HG02678 (cell line): ENCODE results near the gene OSER1.

ENCODE experiments used
- ATAC-seq: cut with Tn5 transposase; IDR thresholded peaks from one replicate; pipeline ENCODE4 v1.9.1; 2021; ENCODE audit warnings: mild to moderate bottlenecking, moderate library complexity; ENCODE audit not compliant: unreplicated experiment

OSER1 gene

DNA sequence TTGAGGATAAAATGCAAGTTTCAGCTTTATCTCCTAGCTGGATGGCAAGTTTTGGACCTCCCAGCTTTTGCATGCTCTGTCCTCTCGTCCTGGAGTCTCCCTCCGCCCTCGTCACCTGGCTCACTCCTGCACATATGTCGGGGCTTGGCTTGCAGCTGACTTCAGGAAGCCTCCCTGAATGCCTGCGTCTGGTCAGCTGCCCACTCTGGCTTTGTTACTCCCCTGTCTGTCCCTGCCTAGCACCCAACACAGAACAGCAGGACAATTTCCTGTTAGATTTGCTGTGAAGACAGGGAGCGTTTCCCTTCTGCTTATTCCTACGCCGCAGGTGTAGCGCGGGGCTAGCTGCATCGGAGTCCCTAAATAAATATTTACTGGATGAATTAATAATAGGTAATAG, 29.0 kb downstream of the OSER1 start:
- no peak for ATAC-seq

DNA sequence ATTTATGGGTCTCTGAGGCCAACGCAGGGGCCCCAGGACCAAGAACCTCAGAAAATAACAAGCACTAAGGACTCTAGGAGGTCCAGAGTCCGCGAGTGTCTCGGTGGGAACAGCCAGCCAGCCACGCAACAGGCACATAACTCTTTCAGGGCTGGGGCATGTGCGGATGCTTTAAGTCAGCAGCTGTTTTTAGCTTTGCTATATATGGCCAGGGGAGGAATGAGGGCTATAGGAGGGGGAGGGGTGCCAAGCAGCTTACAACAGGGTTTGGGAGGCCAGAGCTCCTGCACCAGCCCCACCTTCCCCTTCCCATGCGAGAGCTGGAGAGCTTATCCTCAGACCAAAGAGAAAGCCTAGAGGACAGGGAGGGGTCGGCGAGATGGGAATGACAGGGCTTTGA, 29.8 kb downstream of the OSER1 start:
- no peak for ATAC-seq

DNA sequence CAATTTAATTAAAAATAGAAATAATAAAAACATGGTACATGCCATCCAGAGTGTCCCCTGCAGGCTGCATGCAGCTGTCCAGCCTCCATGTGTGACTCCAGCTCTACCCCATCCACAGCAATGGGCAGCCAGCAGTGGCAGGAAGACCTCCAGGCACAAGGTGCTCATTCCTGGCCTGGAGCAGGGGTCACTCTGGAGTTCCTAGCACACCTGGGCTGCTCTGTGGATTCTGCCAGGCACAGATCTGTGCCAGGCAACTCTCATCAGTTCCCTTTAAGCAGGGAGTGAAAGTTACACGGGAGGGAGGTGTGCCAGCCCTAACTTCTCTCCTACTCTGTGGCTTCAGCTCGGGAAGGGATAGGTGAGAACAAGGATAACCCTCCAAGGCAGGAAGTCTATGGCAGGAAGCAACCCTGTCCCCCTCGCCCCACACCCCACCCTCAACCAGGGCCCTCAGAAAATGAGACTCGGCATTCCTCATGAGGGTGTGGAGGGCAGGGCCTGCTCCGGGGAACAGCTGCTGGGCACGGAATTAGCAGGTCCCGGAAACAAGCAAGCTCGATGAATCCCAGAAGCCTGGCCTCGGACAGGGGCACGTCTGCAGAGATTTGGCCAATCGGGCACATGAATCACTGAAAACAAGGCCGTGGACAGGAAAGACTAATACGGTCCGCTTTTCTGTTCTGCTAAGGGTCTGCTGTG, 33.6 kb downstream of the OSER1 start:
- no peak for ATAC-seq

DNA sequence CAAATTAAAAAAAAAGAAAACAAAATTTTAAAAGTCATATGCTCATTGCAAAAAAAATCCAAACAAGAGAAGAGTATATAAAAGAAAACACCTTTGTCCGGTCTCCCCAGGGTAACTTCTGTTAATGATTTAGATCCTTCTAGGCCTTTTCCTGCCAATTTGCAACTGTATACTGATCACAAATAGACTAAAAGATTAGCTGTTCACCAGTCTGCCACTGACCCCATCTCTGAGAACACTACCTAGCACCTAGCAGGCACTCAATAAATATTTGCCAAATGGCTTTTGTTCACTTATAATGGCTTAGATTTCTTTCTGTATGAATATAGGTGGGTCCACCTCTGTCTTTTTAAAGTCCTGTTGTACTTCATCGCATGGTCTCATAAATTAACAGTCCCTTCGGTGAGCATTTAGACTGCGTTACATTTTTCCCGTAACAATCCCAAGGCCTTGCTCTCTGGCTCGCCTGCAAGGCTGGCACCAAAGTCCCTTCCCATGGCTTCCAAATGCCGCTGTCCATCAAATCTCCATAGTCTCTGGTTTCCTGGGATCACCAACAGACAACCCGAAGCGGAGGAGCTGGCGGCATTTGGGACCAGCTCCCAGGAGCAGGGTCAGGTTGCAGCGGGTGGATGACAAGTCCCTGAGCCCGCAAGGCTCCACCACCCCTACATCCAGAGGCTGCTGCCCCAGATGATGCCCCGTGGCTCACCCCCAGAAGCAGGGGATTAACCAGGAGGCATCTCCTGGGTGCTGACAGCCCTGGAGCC, 35.4 kb downstream of the OSER1 start:
- ATAC-seq, result no peak

DNA sequence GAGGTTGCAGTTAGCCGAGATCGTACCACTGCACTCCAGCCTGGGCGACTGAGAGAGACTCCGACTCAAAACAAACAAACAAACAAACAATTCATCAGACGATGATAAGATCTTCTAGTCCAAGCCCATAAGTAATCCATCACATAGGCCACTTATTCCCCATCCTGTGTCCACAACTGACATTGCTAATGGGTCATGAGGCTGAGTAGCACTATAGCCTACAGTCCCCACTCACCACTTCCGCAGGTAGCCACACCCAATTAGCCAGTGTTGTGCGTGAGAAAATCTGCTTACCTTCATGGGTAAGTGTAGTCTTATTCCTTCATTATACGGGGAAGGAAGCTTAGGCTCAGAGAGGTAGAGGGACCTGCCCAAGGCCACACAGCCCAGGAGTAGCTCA, 36.7 kb downstream of the OSER1 start:
- no peak for ATAC-seq

DNA sequence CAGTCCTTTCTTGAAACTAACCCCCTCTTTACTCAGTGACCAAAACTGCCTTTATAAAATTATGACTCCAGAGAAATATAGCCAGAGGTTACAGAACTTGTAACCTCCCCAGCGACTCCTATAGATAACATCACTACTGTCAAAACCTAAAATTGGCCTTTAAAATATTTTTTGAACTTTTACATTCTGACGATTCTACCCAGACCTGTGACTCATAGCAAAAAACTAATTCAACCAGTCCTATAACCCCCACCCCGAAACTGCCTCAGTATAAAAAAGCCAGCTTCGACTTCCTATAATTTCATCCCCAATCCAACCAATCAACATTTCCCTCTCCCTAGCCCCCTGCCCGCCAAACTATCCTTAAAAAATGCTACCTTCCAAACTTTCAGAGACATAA, 37.5 kb downstream of the OSER1 start:
- no peak for ATAC-seq

DNA sequence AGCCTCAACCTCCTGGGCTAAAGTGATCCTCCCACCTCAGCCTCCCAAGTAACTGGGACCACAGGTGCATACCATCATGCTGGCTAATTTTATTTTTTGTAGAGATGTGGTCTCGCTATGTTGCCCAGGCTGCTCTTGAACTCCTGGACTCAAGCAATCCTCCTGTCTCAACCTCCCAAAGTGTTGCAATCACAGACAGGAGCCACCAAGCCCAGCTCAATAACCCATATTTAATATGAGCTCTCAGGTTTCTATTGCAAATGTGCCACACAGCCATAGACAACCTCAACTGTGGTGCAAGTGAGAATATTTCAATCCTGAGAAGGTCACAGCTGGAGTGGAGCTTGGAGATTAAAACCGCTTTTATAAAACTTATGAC, 38.0 kb downstream of the OSER1 start:
- no peak for ATAC-seq

DNA sequence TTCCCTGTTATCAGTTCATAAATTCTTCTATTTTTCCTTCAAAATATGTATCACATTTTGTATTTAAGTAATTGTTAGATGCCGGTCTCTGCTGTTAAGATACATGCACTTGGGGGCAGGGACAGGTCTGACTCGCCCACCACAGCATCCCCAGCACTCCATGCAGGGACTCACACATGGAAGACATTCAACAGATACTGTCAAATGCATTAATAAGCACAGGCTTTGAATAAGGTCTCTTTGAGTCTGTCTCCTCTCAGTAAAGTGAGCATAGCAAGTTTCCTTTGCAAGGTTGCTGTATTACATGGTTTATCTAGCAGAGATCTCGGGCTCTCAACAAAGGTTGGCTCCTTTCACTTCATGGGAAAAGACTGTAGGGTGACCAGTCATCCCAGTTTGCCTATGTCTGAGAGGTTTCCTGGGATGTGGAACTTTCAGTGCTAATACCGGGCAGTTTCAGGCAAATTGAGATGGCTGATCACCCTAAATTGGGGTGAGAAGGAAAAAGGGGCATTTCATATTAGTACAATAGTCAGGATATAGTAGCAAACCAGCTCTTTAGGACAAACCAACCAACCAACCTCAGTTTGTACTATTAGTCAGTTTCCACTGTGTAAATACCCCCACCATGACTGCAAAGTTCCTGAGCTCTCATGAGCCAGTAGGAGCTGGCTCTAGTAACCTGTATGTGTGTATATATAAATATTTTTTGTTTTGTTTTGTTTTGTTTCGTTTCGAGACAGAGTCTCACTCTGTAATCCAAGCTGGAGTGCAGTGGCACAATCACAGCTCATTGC, 38.6 kb downstream of the OSER1 start:
- ATAC-seq, result no peak

DNA sequence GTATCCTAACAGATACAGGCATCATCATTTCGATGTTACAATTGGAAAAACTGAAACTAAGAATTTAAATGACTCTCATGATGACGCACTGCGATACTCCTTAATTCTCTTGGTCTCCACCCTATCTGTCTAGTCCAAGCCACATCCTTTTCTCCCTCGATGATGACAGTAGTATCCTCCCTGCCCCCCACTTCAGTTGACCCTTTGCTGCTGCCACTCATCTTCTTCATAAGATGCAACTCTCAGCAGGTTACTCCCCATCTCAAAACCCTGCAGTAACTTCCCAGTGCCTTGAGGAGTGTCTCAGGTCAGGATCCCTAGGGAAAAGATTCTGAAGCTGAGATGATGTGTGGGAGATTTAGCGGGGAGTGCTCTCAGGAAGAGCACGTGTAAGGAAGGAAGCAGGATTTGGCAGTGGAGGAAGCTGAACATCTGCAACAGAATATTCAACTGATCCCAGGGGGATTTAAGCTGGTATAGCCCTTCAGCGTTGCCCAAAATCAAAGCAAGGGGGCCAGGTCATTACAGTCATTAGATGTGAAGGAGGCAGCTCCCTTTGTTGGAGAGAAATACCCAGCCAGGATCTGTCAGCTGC, 39.7 kb downstream of the OSER1 start:
- ATAC-seq, result no peak

DNA sequence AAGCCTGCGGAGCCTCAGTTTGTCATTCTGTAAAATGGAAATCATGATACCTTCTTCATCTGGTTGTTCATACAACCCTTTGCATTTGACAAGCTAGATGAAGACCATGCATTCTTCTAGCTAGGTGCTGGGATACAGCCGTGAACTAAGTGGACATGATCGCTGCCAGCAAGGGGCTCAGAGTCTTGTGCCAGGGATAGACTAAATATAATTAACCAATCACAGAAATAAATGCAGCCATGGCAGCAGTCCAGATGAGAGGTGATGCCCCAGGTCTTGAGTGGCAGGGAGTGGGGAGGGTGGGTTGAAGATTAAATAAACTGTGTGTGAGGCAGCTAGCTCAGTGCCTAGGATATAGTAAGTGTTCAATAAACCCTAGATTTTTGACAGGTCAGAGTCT, 42.8 kb downstream of the OSER1 start:
- no peak for ATAC-seq

DNA sequence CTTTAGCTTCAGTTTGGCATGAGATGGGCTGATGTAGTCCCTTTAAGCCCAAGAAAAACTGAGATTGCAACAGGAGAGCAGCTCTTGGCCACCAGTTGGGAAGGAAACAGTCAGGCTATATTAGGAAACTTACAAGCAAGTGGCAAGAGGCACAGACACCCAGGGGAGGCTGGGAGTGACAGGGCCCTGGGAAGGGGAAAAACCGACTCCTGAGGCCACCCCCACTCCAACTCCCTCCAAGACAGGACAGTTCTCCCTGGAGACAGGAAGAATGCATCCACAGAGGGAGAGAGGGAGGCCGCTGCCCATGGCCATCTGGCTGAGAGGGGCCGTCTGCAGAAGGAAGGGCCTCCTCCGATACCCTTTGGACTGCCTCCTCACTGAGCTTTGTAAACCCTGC, 44.1 kb downstream of the OSER1 start:
- ATAC-seq, result no peak

DNA sequence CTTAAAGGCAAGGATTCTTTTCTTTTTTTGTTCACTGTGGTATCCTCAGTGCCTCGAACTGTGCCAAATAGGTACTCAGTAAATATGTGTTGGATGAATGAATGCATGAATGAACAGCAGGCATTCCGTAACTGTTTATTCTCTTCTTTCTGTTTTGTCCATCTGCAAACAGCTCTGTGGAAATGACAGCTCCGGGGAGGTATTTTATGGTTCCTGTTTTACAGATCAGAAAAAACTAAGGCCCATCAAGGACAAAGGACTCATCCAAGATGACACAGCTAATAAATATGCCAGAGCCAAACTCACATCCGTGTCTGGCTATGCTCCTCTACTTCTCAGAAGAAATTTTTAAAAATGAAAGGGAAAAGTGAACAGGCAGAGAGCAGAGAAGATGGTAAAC, 44.6 kb downstream of the OSER1 start:
- no peak for ATAC-seq

DNA sequence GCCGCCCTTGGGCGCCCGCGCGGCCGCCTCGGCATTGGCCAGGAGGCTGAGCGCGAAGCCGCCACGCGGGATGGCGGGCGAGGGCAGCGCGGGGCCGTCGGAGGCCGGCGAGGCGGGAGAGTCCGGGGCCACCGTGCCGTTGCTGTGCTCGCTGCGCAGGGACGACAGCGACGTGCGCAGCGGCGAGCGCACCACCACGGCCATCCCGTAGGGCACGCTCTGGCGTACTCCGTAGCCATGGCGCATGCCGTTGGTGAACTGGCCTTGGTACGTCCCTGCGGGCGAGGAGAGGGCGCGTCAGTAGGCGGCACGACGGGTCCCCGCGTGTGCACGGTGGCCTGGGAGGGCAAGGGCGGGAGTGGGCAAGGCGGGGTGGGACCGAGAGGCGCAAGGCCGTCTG, 50.4 kb downstream of the OSER1 start:
- no peak for ATAC-seq

DNA sequence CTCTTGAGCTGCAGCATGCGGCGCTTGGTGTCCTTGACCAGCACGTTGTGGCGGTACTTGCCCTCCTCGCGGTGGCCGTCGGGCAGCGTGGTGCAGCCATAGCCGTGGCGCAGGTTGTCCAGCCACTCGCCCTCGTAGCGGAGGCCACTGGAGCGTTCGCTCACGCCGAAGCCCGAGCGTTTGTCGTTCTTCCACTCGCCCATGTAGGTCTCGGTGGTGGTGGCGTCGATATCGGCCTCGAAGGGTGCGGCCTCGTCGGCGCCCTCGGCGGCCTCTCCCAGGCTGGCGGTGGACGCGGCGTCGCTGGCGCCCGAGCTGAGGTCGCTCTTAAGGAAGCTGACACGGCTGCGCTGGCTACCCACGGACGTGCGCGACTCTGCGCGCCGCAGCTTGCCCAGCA, 50.9 kb downstream of the OSER1 start:
- ATAC-seq, result no peak

DNA sequence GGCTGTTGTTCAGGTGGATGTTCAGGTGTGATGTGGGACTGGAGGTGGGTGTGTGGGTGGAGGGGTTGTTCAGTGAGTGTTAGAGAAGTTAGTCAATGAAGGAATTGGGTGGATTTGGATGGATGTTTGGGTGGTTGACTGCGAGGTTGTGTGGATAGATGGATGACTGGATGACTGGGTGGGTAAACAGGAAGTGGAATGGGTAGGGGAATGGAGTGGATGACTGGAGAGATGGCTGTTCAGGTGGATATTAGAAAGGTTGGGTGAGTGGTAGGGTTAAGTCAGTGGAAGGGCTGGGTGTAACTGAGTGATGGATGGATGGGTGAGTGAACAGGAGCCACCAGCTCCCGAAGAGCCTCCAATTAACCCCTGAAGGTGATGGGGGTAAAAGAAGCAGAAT, 51.4 kb downstream of the OSER1 start:
- no peak for ATAC-seq

DNA sequence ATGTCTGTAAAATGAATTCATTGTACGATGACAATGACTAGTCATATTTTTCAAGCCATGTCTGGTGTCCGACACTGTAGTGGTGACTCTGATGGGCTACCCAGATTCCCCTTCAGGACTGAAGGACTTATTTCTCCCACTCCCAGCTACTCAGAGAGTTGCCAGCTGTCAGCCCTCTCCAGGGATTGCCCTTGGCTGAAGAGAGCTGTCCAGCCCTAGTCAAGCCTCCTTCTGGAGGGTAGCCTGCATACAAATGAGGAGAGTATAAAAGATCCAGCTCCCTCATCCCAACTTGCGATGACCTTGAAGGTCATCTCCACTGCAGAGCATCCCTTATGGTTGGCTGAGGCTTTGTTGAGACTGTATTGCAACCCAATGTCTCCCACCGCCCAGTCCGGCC, 53.5 kb downstream of the OSER1 start:
- no peak for ATAC-seq

DNA sequence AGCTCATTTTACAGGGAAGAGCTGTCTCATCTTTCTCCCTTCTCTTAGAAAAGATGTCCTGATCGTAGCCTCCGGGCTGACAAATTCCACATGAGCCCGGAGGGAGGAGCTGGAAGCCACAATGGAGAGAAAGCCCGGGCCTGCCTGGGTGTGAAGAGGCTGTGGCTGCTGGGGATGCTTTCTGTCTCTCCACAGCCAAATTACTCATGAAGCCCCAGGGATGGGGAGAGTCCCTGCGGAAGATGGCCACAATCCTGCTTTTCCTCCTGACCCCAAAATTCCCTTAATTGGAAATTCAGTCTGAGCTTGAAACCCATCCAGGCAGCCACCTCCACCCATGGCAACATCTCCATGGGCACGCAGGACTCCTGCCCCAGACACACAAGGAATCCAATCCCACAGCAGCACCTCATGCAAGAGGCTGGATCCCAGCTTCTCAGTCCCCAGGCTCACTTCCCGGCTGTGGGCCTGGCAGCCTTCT, 56.0 kb downstream of the OSER1 start:
- ATAC-seq, result no peak

DNA sequence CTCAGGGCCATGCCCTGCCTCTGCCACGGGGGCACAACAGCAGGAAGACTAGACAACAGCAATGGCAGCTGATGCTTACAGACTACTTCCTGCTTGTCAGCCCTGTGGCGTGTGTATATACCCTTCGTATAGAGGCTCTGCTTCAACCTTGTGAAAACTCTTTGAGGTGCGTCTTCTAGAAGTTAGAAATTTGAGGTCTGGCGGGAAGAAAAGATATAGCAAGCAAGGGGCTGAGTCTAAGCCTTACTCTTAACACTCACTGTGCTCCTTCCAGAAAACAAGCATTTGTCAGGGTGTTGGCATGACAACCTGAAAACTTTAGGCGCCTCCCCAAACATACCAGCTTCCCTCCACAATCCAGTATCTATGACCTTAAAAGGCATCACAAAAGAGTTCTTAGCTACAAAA, 56.9 kb downstream of the OSER1 start:
- no peak for ATAC-seq

DNA sequence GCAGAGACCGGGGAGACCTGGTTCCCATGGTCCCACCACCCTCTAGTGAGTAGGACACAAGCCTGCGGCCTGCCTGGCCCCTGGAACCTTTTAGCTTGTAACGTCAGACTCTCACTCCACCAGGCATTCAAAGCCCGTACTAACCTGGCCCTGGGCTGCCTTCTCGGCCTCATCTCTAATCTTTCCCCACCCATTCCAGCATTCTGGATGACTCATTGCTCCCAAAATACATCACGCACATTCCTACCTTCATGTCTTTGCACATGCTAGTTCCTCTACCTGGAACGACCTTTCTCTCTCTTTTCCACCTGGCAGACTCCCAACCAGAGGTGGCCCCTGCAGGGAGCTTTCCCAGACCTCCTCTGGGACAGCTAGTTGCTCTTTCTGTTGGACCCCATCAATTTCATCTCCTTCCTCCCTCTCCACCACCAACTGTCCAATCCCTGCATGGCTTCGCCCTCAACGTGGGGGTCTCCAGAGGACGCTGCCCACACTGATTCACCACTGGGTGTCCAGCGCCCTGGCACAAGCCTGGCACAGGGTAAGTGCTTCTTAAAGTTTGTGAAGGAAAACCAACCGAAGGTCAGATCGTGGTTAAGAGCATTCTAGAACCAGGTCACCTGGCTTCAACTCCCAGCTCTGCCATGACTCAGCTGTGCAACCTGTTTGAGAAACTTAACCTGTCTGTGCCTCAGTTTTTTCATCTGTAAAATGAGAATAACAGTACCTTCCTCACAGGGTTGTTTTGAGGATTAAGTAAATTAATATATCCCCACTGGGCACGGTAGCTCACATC, 58.8 kb downstream of the OSER1 start:
- no peak for ATAC-seq

DNA sequence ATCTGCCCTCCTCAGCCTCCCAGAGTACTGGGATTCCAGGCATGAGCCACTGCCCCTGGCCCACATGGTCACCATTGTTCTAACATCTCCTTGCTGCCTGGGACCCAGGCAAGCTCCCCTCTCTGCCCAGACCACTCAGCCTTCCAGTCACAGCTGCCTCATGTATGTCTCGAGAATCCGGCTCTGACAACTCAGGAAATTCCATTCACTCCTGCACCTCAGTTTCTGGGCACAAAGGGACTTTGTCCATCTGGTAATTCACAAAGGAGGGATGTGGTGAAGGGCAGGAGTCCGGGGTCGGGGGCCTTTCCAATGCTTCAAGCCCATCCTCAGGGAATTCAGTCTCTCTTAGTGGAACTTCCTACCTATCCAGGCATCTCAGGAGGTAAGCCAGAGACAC, 64.3 kb downstream of the OSER1 start:
- no peak for ATAC-seq
